Measurements from ENCODE around the gene ABCC10.

ABCC10 gene

GRCh38 chr6:43426928-43427405 lies 374 bp upstream of the ABCC10 start:
- Mint-ChIP-seq H3K4me1 (peaks cover 26% of the 10 kb centered on the region), H3K27ac (peak overlapping the region; percentile 96), H3K36me3 (peaks cover 6% of the 10 kb centered on the region), H3K4me3 (peak overlapping the region; percentile 94), H3K9me3 (no peaks in the 10 kb centered on the region), H3K27me3 (peaks cover 6% of the 10 kb centered on the region)
- CTCF ChIA-PET = interaction anchor here (0.6 to 1.1 kb wide), 3 partner anchors 19 to 43 kb away, joined by 3 read pairs; no protein-coding TSS in a partner anchor
- no peak for DNase-seq

GRCh38 chr6:43428112-43428570 lies 800 bp downstream of the ABCC10 start:
- H3K9me3 Mint-ChIP-seq = no peaks in the 10 kb centered on the region
- H3K4me1 Mint-ChIP-seq = peaks cover 26% of the 10 kb centered on the region
- no peaks in the 10 kb centered on the region for H3K27me3 Mint-ChIP-seq
- peak overlapping the region; percentile 94 for H3K4me3 Mint-ChIP-seq
- H3K27ac Mint-ChIP-seq = peak overlapping the region; percentile 96
- H3K36me3 Mint-ChIP-seq = peaks cover 8% of the 10 kb centered on the region
- DNase-seq = no peak
- CTCF ChIA-PET = interaction anchor here (0.6 to 1.9 kb wide), 2 partner anchors 120 to 258 kb away, joined by 3 to 4 read pairs; partner anchors contain the start of gene CRIP3

GRCh38 chr6:43428874-43429273 lies 1.5 kb downstream of the ABCC10 start:
- Mint-ChIP-seq H3K36me3 (peaks cover 8% of the 10 kb centered on the region), H3K4me3 (peak overlapping the region; percentile 94), H3K9me3 (no peaks in the 10 kb centered on the region), H3K27me3 (no peaks in the 10 kb centered on the region), H3K4me1 (peaks cover 26% of the 10 kb centered on the region), H3K27ac (peak overlapping the region; percentile 96)
- CTCF ChIA-PET = interaction anchor here (1.9 kb wide), 1 partner anchor 120 kb away, joined by 4 read pairs; the partner anchor contains the start of gene CRIP3
- no peak for DNase-seq

- CTCF ChIA-PET = interaction anchor here (1.1 to 2.0 kb wide), 3 partner anchors 10 to 74 kb away, joined by 3 to 7 read pairs (median 3); no protein-coding TSS in a partner anchor
- DNase-seq = no peak
- Mint-ChIP-seq H3K9me3 (no peaks in the 10 kb centered on the region), H3K27me3 (no peaks in the 10 kb centered on the region), H3K4me3 (no peak overlapping the region), H3K4me1 (peaks cover 17% of the 10 kb centered on the region), H3K27ac (no peak overlapping the region), H3K36me3 (peaks cover 19% of the 10 kb centered on the region)
Observed at GRCh38 chr6:43432009-43432945, 4.9 kb downstream of the ABCC10 start.

GRCh38 chr6:43433148-43433547 lies 5.8 kb downstream of the ABCC10 start:
- DNase-seq = no peak
- Mint-ChIP-seq H3K36me3 (peaks cover 19% of the 10 kb centered on the region), H3K9me3 (no peaks in the 10 kb centered on the region), H3K4me3 (no peak overlapping the region), H3K27ac (no peak overlapping the region), H3K4me1 (peaks cover 12% of the 10 kb centered on the region), H3K27me3 (no peaks in the 10 kb centered on the region)
- CTCF ChIA-PET = interaction anchor here (0.9 to 1.1 kb wide), 3 partner anchors 11 to 35 kb away, joined by 3 read pairs; no protein-coding TSS in a partner anchor

GRCh38 chr6:43434001-43434840 lies 6.9 kb downstream of the ABCC10 start:
- no peaks in the 10 kb centered on the region for H3K9me3 Mint-ChIP-seq
- peaks cover 1% of the 10 kb centered on the region for H3K4me1 Mint-ChIP-seq
- H3K27ac Mint-ChIP-seq = no peak overlapping the region
- DNase-seq = no peak
- H3K4me3 Mint-ChIP-seq = no peak overlapping the region
- H3K36me3 Mint-ChIP-seq = peaks cover 15% of the 10 kb centered on the region
- no peaks in the 10 kb centered on the region for H3K27me3 Mint-ChIP-seq
- CTCF ChIA-PET = interaction anchor here (0.9 to 1.1 kb wide), 3 partner anchors 10 to 36 kb away, joined by 3 read pairs; no protein-coding TSS in a partner anchor

- DNase-seq = no peak
- no peaks in the 10 kb centered on the region for H3K27me3 Mint-ChIP-seq
- no peak overlapping the region for H3K4me3 Mint-ChIP-seq
- H3K36me3 Mint-ChIP-seq = peaks cover 15% of the 10 kb centered on the region
- no peaks in the 10 kb centered on the region for H3K9me3 Mint-ChIP-seq
- CTCF ChIA-PET = interaction anchor here (1.2 kb wide), 1 partner anchor 10 kb away, joined by 3 read pairs; no protein-coding TSS in a partner anchor
- H3K27ac Mint-ChIP-seq = no peak overlapping the region
- no peaks in the 10 kb centered on the region for H3K4me1 Mint-ChIP-seq
Observed at GRCh38 chr6:43434943-43435342, 7.6 kb downstream of the ABCC10 start.

GRCh38 chr6:43435682-43436437 lies 8.5 kb downstream of the ABCC10 start:
- no peak for DNase-seq
- Mint-ChIP-seq H3K4me3 (no peak overlapping the region), H3K9me3 (no peaks in the 10 kb centered on the region), H3K27me3 (no peaks in the 10 kb centered on the region), H3K4me1 (no peaks in the 10 kb centered on the region), H3K36me3 (peaks cover 13% of the 10 kb centered on the region), H3K27ac (no peak overlapping the region)
- CTCF ChIA-PET = interaction anchor here (0.6 to 1.2 kb wide), 2 partner anchors 9 to 338 kb away, joined by 3 read pairs; no protein-coding TSS in a partner anchor

GRCh38 chr6:43436577-43437282 lies 9.4 kb downstream of the ABCC10 start:
- no peak overlapping the region for H3K4me3 Mint-ChIP-seq
- no peak overlapping the region for H3K27ac Mint-ChIP-seq
- CTCF ChIA-PET = interaction anchor here (0.6 kb wide), 1 partner anchor 339 kb away, joined by 3 read pairs; no protein-coding TSS in a partner anchor

GRCh38 chr6:43437700-43438099 lies 10.4 kb downstream of the ABCC10 start:
- Mint-ChIP-seq H3K4me1 (no peaks in the 10 kb centered on the region), H3K36me3 (peaks cover 14% of the 10 kb centered on the region), H3K27ac (no peak overlapping the region), H3K4me3 (no peak overlapping the region), H3K9me3 (no peaks in the 10 kb centered on the region), H3K27me3 (no peaks in the 10 kb centered on the region)
- CTCF ChIA-PET = no interaction called here
- no peak for DNase-seq

More at GRCh38 chr6:43436577-43437282, 9.4 kb downstream of the ABCC10 start:
- Mint-ChIP-seq H3K36me3 (peaks cover 15% of the 10 kb centered on the region), H3K27me3 (no peaks in the 10 kb centered on the region), H3K4me1 (no peaks in the 10 kb centered on the region), H3K9me3 (no peaks in the 10 kb centered on the region)
- DNase-seq = no peak

- Mint-ChIP-seq H3K4me3 (no peak overlapping the region), H3K36me3 (peaks cover 19% of the 10 kb centered on the region), H3K4me1 (no peaks in the 10 kb centered on the region), H3K9me3 (no peaks in the 10 kb centered on the region), H3K27me3 (no peaks in the 10 kb centered on the region), H3K27ac (no peak overlapping the region)
- CTCF ChIA-PET = interaction anchor here (0.6 to 1.0 kb wide), 3 partner anchors 14 to 82 kb away, joined by 3 read pairs; no protein-coding TSS in a partner anchor
- DNase-seq = no peak
Observed at GRCh38 chr6:43442935-43443334, 15.6 kb downstream of the ABCC10 start.

- H3K36me3 Mint-ChIP-seq = peaks cover 29% of the 10 kb centered on the region
- CTCF ChIA-PET = interaction anchor here (1.1 to 1.2 kb wide), 2 partner anchors 9 to 11 kb away, joined by 3 read pairs; no protein-coding TSS in a partner anchor
- no peaks in the 10 kb centered on the region for H3K9me3 Mint-ChIP-seq
- no peak for DNase-seq
- no peaks in the 10 kb centered on the region for H3K4me1 Mint-ChIP-seq
- H3K27ac Mint-ChIP-seq = no peak overlapping the region
- no peak overlapping the region for H3K4me3 Mint-ChIP-seq
- H3K27me3 Mint-ChIP-seq = no peaks in the 10 kb centered on the region
Observed at GRCh38 chr6:43444036-43444435, 16.7 kb downstream of the ABCC10 start.
